GM21447 (cell line): ENCODE results near the gene MADD.
A peak's percentile ranks its signal among the peaks of the same experiment; 100 is the strongest.

Experiments used
- ATAC-seq: cut with Tn5 transposase; IDR thresholded peaks from one replicate; pipeline ENCODE4 v1.9.1; 2021; ENCODE audit not compliant: unreplicated experiment

The MADD gene

GRCh38 chr11:47378010-47378835 is 108.3 kb downstream of the MADD start, which contains the start of gene SPI1:
SPI1 (minus strand) TSS chr11:47378547; CDS start chr11:47378353, 194 bp downstream.
- ATAC-seq: peak; percentile 81

- peak; percentile 4 for ATAC-seq
Observed at GRCh38 chr11:47378836-47379170, 108.9 kb downstream of the MADD start.

GRCh38 chr11:47379317-47379716 is 109.4 kb downstream of the MADD start:
- ATAC-seq: no peak
